HEK293 (cell line): ENCODE results near the gene FAAP100.

Experiments
- CTCF ChIA-PET: fragments of 350-600 bp; formaldehyde crosslinking; extraction: SDS; loops from one replicate; lab custom pipeline; 2021; ENCODE audit warnings: antibody characterized with exemption; lab: Yijun Ruan, JAX
- POLR2A ChIA-PET: fragments of 300-600 bp; formaldehyde crosslinking; extraction: SDS; loops from one replicate; lab custom pipeline; 2020; ENCODE audit warnings: antibody characterized with exemption, inconsistent platforms; lab: Yijun Ruan, JAX
- H3K27ac ChIP-seq: fragments of 200-500 bp; sonication (Bioruptor generic); 2 replicates; pipeline ENCODE4 v1.5.1; 2014; ENCODE audit warnings: low read depth, low read length, control low read depth, inconsistent platforms; ENCODE audit errors: extremely low read depth
- H3K36me3 ChIP-seq, 2 experiments: fragments of 200-500 bp in 1 of 2; sonication (Bioruptor generic) in 1 of 2; 1 replicate in 1 of 2; 2 replicates in 1 of 2; pipeline ENCODE4 v1.5.1; 2014 to 2017; ENCODE audit warnings: inconsistent platforms in 2 of 2, low read length in 2 of 2; ENCODE audit not compliant: control insufficient read depth in 2 of 2, insufficient read depth in 1 of 2
- H3K4me1 ChIP-seq: fragments of 200-500 bp; sonication (Bioruptor generic); 2 replicates; pipeline ENCODE4 v1.5.1; 2014; ENCODE audit warnings: mild to moderate bottlenecking, low read length, inconsistent platforms; ENCODE audit not compliant: control insufficient read depth, insufficient read depth
- H3K4me3 ChIP-seq: 2 replicates; pipeline ENCODE4 v1.5.1; 2011; ENCODE audit warnings: low read depth, mild to moderate bottlenecking, control low read depth, low read length, moderate library complexity
- H3K9me3 ChIP-seq: fragments of 200-500 bp; sonication (Bioruptor generic); 2 replicates; pipeline ENCODE4 v1.5.1; 2014; ENCODE audit warnings: low read depth, low read length, inconsistent platforms; ENCODE audit not compliant: control insufficient read depth, insufficient read depth
- CTCF ChIP-seq: fragments of 450-650 bp; formaldehyde crosslinking; IDR thresholded peaks from 2 replicates; pipeline ENCODE4 v1.5.1; 2016; ENCODE audit warnings: missing biosample characterization, missing genetic modification characterization
- GLIS2 ChIP-seq: fragments of 450-650 bp; formaldehyde crosslinking; IDR thresholded peaks from 2 replicates; pipeline ENCODE4 v1.5.1; 2016; ENCODE audit warnings: missing biosample characterization, missing genetic modification characterization
- KLF1 ChIP-seq: fragments of 450-650 bp; formaldehyde crosslinking; IDR thresholded peaks from 2 replicates; pipeline ENCODE4 v1.5.1; 2016; ENCODE audit warnings: missing biosample characterization, missing genetic modification characterization
- KLF8 ChIP-seq: fragments of 450-650 bp; formaldehyde crosslinking; IDR thresholded peaks from 2 replicates; pipeline ENCODE4 v1.5.1; 2016; ENCODE audit warnings: missing biosample characterization, missing genetic modification characterization
- MZF1 ChIP-seq: fragments of 450-650 bp; formaldehyde crosslinking; IDR thresholded peaks from 2 replicates; pipeline ENCODE4 v1.5.1; 2017; ENCODE audit warnings: missing biosample characterization, missing genetic modification characterization, borderline replicate concordance
- PATZ1 ChIP-seq: fragments of 450-650 bp; formaldehyde crosslinking; IDR thresholded peaks from 2 replicates; pipeline ENCODE4 v1.5.1; 2016; ENCODE audit warnings: missing biosample characterization, missing genetic modification characterization
- PBX3 ChIP-seq: sonication (generic); formaldehyde crosslinking; IDR thresholded peaks from 2 replicates; pipeline ENCODE4 v1.8.1; 2022; ENCODE audit warnings: mild to moderate bottlenecking, moderate library complexity, missing genetic modification reagents
- SCRT1 ChIP-seq: fragments of 450-650 bp; formaldehyde crosslinking; IDR thresholded peaks from 2 replicates; pipeline ENCODE4 v1.5.1; 2016; ENCODE audit warnings: missing biosample characterization, missing genetic modification characterization, borderline replicate concordance
- SCRT2 ChIP-seq: fragments of 450-650 bp; formaldehyde crosslinking; IDR thresholded peaks from 2 replicates; pipeline ENCODE4 v1.5.1; 2016; ENCODE audit warnings: missing biosample characterization, missing genetic modification characterization
- TRIM28 ChIP-seq: IDR thresholded peaks from 2 replicates; pipeline ENCODE4 v1.6.1; 2011; ENCODE audit warnings: low read length, control low read depth, borderline replicate concordance
- TSHZ1 ChIP-seq: fragments of 450-650 bp; formaldehyde crosslinking; IDR thresholded peaks from 2 replicates; pipeline ENCODE4 v1.5.1; 2016; ENCODE audit warnings: missing biosample characterization, missing genetic modification characterization, borderline replicate concordance
- ZIC2 ChIP-seq: fragments of 450-650 bp; formaldehyde crosslinking; IDR thresholded peaks from 2 replicates; pipeline ENCODE4 v1.5.1; 2016; ENCODE audit warnings: missing biosample characterization, missing genetic modification characterization
- ZNF18 ChIP-seq: fragments of 450-650 bp; formaldehyde crosslinking; IDR thresholded peaks from 2 replicates; pipeline ENCODE4 v1.5.1; 2016; ENCODE audit warnings: missing biosample characterization, missing genetic modification characterization
- ZNF211 ChIP-seq: fragments of 450-650 bp; formaldehyde crosslinking; IDR thresholded peaks from 2 replicates; pipeline ENCODE4 v1.5.1; 2016; ENCODE audit warnings: low read depth, missing biosample characterization, missing genetic modification characterization
- ZNF223 ChIP-seq: fragments of 450-650 bp; formaldehyde crosslinking; IDR thresholded peaks from 2 replicates; pipeline ENCODE4 v1.5.1; 2016; ENCODE audit warnings: missing biosample characterization, missing genetic modification characterization
- ZNF350 ChIP-seq: fragments of 450-650 bp; formaldehyde crosslinking; IDR thresholded peaks from 2 replicates; pipeline ENCODE4 v1.5.0; 2017; ENCODE audit warnings: missing biosample characterization, mild to moderate bottlenecking, missing genetic modification characterization
- ZNF366 ChIP-seq: fragments of 450-650 bp; formaldehyde crosslinking; conservative IDR thresholded peaks from 2 replicates; pipeline ENCODE4 v1.5.1; 2016; ENCODE audit warnings: missing biosample characterization, missing genetic modification characterization
- ZNF433 ChIP-seq: fragments of 450-650 bp; formaldehyde crosslinking; IDR thresholded peaks from 2 replicates; pipeline ENCODE4 v1.5.1; 2016; ENCODE audit warnings: missing biosample characterization, missing genetic modification characterization, low read depth
- ZNF473 ChIP-seq: fragments of 450-650 bp; formaldehyde crosslinking; IDR thresholded peaks from 2 replicates; pipeline ENCODE4 v1.5.1; 2017; ENCODE audit warnings: missing biosample characterization, missing genetic modification characterization
- ZNF629 ChIP-seq: fragments of 450-650 bp; formaldehyde crosslinking; IDR thresholded peaks from 2 replicates; pipeline ENCODE4 v1.5.1; 2017; ENCODE audit warnings: missing biosample characterization, missing genetic modification characterization
- ZNF747 ChIP-seq: fragments of 450-650 bp; formaldehyde crosslinking; IDR thresholded peaks from 2 replicates; pipeline ENCODE4 v1.5.1; 2016; ENCODE audit warnings: missing biosample characterization, missing genetic modification characterization
- ZSCAN30 ChIP-seq: fragments of 450-650 bp; IDR thresholded peaks from 2 replicates; pipeline ENCODE4 v1.5.1; 2018; ENCODE audit warnings: missing biosample characterization, mild to moderate bottlenecking, missing genetic modification characterization, moderate library complexity

The FAAP100 gene

GRCh38 chr17:81566461-81567126 lies 14.4 kb upstream of the FAAP100 start (continued):
- TF ChIP-seq ZNF433 (no peak), CTCF (tag by site-specific recombination) (no peak), GLIS2 (peak; percentile 39; the same call in 1 of the 2 replicates), ZSCAN30 (tag by site-specific recombination) (0 out of 2 replicates have a peak, but pooled peaks have one; percentile 50), TSHZ1 (tag by site-specific recombination) (no peak), ZNF629 (tag by site-specific recombination) (0 out of 2 replicates have a peak, but pooled peaks have one; percentile 34), KLF8 (tag by site-specific recombination) (no peak), ZNF366 (tag by site-specific recombination) (peak; percentile 59)
- TF ChIP-seq, all 188 proteins: peak for 24

GRCh38 chr17:81565231-81565630 lies 13.1 kb upstream of the FAAP100 start:
- peaks cover 23% of the 10 kb centered on the region for H3K4me1 ChIP-seq
- POLR2A ChIA-PET = interaction anchor here (0.6 kb wide), 1 partner anchor 13 kb away, joined by 3 read pairs; the partner anchor contains the start of gene FAAP100
- H3K9me3 ChIP-seq = no peaks in the 10 kb centered on the region
- no peak overlapping the region; the same call in 1 of the 2 replicates for H3K27ac ChIP-seq
- peaks cover 58 to 100% of the 10 kb centered on the region in 2 experiments for H3K36me3 ChIP-seq
- TF ChIP-seq ZIC2 (tag by site-specific recombination) (no peak), ZNF223 (tag by site-specific recombination) (no peak), ZNF747 (no peak), SCRT2 (tag by site-specific recombination) (no peak), MZF1 (tag by site-specific recombination) (no peak), KLF1 (no peak), TRIM28 (no peak), PBX3 (CRISPR knock-in tag) (no peak)
- no peak overlapping the region for H3K4me3 ChIP-seq
- CTCF ChIA-PET = interaction anchor here (0.6 to 7.8 kb wide), 5 partner anchors 8 to 260 kb away, joined by 3 to 69 read pairs (median 5); partner anchors contain the start of gene FAAP100

- H3K27ac ChIP-seq = no peak overlapping the region
These were observed 12.6 kb upstream of the FAAP100 start for GRCh38 chr17:81564778-81565177.

More at GRCh38 chr17:81564778-81565177, 12.6 kb upstream of the FAAP100 start:
- Histone ChIP-seq H3K9me3 (no peaks in the 10 kb centered on the region), H3K36me3 (peaks cover 63 to 100% of the 10 kb centered on the region in 2 experiments), H3K4me1 (peaks cover 23% of the 10 kb centered on the region), H3K4me3 (no peak overlapping the region)
- CTCF ChIA-PET = interaction anchor here (1.1 to 7.8 kb wide), 3 partner anchors 9 to 36 kb away, joined by 3 to 69 read pairs (median 7); no protein-coding TSS in a partner anchor
- no peak for TF ChIP-seq ZNF211
- TF ChIP-seq ZNF473 (tag by site-specific recombination) = no peak
- no peak for TF ChIP-seq ZNF18 (tag by site-specific recombination)
- no peak for TF ChIP-seq ZNF350
- TF ChIP-seq SCRT1 (tag by site-specific recombination) = no peak
- no peak for TF ChIP-seq PATZ1 (tag by site-specific recombination)
- no peak for TF ChIP-seq SCRT2 (tag by site-specific recombination)
- POLR2A ChIA-PET = no interaction called here
